Coronary artery (tissue), 2 donors: ENCODE results near the gene SUSD3.

Experiments used
- DNase-seq: peaks from one replicate; pipeline ENCODE4 v3.0.0-alpha.2; 2017; ENCODE audit warnings: low spot score
- H3K27ac ChIP-seq, 2 donors: fragments of 200-600 bp; sonication (generic); one replicate each; pipeline ENCODE4 v1.5.1; 2016 to 2019
- H3K4me3 ChIP-seq: fragments of 200-600 bp; sonication (generic); 2 replicates; pipeline ENCODE4 v1.5.1; 2016; ENCODE audit warnings: mild to moderate bottlenecking, moderate library complexity
- TF ChIP-seq, protein P1 (sequence below): fragments of 200-600 bp; sonication (generic); IDR thresholded peaks from one replicate; pipeline ENCODE4 v1.5.1; 2019; ENCODE audit warnings: antibody characterized with exemption

Gene SUSD3

DNA sequence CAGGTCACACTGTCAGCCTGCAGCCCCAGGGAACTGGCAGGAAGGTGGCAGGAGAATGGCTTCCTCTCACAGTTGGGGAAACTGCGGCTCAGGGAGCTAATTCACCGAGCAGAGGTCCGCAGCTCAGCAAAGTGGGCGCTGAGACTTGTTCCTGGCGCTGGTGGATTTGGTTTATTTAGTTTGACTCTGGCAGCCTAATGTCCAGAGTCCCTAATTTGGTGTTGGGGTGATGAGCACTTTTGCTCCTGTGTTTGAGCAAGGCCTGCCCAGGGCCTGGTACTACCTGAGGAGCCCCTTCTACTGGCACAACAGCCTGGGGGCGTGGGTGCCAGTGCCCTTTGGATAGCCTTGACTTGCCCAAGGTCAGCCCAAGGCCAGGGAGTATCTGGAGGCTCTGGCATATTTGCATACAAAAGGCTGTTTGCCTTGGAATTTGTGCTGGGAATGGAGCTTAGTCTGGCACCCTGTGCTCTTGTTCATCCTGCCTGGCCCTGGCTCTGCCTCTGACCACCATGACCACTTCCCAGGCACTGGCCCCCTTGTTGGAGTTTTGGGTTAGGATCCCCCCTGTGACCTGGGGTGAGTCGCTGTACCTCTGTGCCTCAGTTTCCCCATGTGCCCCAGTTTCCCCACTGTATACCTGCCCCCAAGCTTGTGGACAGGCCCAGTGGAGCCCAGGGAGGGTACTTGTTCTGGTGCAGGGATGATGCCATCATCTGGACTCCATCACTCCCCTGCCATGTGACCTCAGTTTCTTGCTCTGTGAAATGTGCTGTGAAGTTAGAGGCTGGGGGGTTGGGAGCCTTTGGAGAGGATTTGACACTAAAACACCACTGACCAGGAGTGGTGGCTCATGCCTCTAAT, 1.4 kb downstream of the SUSD3 start:
- TF ChIP-seq, protein P1, sequence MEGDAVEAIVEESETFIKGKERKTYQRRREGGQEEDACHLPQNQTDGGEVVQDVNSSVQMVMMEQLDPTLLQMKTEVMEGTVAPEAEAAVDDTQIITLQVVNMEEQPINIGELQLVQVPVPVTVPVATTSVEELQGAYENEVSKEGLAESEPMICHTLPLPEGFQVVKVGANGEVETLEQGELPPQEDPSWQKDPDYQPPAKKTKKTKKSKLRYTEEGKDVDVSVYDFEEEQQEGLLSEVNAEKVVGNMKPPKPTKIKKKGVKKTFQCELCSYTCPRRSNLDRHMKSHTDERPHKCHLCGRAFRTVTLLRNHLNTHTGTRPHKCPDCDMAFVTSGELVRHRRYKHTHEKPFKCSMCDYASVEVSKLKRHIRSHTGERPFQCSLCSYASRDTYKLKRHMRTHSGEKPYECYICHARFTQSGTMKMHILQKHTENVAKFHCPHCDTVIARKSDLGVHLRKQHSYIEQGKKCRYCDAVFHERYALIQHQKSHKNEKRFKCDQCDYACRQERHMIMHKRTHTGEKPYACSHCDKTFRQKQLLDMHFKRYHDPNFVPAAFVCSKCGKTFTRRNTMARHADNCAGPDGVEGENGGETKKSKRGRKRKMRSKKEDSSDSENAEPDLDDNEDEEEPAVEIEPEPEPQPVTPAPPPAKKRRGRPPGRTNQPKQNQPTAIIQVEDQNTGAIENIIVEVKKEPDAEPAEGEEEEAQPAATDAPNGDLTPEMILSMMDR = no peak
- Histone ChIP-seq H3K4me3 (no peak overlapping the region), H3K27ac (no peak overlapping the region)
- DNase-seq = no peak

DNA sequence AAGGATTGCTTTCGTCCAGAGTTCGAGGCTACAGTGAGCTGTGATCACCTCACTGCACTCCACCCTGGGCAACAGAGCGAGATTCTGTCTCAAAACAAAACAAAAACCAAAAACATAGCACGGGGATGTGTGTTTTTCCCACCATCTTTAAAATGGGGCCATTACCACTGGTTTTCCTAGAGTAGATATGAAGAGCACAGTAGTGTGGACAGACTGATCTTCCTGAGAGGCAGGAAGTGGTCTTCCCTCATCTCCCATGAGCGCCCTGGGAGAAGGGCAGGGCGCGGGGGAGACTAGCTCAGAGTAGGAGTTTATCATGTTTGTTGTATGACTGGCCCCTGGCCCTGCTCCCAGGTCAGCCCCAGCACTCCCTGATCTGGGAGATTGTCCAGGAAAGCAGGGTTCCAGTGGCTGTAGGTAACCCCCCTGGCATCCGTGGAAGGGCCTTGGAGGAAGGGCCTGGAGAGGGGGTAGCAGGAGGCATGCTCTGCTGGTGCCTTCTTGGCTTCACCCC, 2.3 kb downstream of the SUSD3 start:
- Histone ChIP-seq H3K27ac (no peak overlapping the region), H3K4me3 (no peak overlapping the region)
- DNase-seq = no peak
- TF ChIP-seq, protein P1 = no peak

DNA sequence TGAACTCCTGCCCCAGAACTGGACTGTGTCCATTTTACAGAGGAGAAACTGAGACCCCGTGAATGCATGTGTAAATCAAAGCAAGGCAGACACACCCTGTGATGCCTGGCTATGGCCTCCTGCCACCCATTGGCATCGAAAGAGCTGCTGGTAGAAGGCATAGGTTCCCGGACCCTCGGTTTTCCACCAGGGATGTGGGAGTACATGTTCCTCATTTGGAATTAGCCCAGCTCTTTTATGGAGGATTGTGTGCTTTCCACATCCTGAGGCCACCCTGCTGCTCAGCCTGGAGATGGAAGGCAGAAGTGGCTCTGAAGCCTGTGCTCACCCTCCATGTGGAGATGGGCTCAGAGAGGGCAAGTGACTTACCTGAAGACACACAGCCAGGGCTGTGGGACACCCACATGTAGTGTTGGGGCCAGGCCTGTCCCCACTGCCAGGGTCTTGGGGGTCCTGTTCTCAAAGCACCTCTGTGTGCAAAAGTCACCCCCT, 2.8 kb downstream of the SUSD3 start:
- DNase-seq = no peak
- Histone ChIP-seq H3K4me3 (no peak overlapping the region), H3K27ac (no peak overlapping the region)
- TF ChIP-seq, protein P1 = no peak

DNA sequence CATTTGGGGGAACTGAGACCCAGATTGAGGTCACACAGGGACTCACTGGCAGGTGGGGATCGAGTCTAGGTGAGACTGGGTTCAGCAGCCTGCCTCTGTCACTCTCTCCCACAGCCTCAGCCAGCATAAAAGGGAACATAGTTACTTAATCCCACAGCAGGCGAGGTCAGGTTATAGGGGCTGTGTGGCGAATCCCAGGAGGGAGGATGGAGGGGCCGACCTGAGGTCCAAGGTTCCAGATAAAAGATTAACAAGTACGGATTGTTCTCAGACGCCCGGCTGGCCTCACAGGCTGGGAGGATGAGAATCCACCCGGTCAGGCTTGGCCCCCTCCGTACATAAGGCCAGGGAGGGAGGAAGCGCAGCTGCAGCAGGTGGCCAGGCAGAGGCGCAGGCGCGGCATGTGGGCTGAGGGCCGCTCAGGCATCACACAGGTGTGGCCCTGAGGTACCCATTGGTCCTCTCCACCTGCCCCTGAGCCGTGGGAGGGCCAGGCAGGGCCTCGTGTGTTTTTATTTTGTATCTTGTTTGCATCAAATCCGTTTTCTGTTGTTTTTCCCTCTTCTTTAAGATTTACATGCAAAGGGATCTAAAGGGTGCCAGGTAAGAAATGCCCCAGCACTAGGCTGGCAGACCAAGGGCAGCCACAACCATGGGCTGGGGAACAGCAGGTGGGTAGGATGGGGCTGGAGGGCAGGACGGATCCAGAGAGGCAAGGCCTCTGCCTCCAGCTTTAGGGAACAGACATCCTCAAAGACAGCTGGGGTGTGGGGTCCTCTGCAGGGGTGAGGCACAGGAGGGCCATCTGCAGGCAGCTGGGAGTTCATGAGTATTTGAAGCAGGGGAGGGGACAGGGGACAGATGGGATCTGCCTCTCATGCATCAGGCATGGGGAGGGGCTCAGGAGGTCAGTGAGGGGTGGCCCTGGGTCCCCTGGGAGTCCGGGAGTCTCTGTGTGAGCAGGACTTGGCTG, 3.6 kb downstream of the SUSD3 start:
- TF ChIP-seq, protein P1 = no peak
- no peak for DNase-seq
- Histone ChIP-seq H3K4me3 (no peak overlapping the region), H3K27ac (no peak overlapping the region)

DNA sequence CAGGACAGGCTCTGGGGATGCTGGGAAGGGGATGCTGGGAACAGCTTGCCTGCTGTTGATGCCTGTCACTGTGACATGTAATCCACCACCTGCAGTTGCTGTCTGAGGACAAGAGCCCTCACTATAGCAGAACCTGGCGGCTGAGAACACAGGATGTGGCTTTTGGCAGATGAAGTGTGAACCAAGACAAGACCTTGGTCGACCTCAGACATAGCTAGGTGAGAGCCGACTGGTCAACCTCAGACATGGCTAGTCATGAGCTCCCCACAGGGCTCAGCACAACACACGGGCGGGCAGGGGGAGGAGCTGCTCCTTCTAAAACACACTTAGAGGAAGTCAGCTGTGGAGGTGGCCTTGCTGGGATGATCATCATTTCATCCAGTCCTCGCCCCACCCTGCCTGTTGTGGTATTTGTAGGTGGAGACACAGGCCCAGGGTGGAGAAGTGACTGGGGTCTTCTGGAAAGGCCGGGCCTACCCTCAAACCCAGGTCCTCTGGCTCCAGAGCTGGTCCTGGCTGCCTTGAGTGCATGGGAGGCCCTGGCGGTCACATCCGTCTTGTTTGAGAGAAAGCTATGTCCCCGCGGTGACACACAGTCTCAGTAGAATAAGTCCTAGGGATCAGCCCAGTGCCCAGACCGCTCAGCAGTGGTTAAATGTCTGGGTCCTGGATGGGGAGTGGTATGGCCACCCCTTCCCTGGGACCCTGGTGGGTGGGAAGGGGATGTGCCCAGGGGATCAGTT, 6.1 kb downstream of the SUSD3 start:
- Histone ChIP-seq H3K27ac (no peak overlapping the region), H3K4me3 (no peak overlapping the region)
- TF ChIP-seq, protein P1 = no peak
- no peak for DNase-seq

DNA sequence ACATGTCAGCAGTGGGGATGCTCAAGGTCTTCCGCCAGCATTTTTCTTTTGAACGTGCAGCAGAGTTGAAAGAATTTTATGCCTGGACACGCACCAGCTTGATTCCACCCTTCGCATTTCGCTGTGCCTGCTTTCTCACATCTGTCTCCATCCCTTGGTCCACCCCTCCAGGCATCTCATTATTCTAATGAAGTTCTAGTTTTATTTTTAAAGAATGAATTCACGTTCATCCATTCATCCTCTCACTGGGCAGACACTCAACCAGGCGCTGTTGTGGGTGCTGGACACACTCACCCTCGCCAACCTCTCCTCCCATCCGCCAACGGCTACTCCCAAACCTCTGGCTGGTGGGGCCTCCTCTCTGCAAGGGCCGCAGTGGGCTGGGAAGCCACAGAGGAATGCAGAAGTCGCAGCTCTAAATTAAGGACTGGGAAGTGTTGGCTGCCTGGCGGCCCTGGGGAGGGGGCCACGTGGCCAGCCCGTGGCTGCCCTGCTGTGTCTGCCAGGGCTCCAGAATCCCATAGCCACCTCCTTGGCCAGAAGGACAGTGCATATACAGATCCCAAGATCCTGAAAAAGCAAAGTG, 6.7 kb downstream of the SUSD3 start:
- DNase-seq = no peak
- H3K4me3 ChIP-seq = no peak overlapping the region
- H3K27ac ChIP-seq = no peak overlapping the region
- TF ChIP-seq, protein P1 = no peak
